Measurements from ENCODE around the gene RUNX1. TPM values are rescaled to one million over a fixed set of nuclear protein-coding genes. Genes with fewer than 3 reads are reported as not detected.

Gene RUNX1
- total and polyA plus RNA-seq, 10 of the 15 experiments (the other 5 are each of a cell fraction or from before 2014, with no cell fraction given), result 0.90 to 15.2 (median 4.1) TPM

- TF ChIP-seq, protein P1, sequence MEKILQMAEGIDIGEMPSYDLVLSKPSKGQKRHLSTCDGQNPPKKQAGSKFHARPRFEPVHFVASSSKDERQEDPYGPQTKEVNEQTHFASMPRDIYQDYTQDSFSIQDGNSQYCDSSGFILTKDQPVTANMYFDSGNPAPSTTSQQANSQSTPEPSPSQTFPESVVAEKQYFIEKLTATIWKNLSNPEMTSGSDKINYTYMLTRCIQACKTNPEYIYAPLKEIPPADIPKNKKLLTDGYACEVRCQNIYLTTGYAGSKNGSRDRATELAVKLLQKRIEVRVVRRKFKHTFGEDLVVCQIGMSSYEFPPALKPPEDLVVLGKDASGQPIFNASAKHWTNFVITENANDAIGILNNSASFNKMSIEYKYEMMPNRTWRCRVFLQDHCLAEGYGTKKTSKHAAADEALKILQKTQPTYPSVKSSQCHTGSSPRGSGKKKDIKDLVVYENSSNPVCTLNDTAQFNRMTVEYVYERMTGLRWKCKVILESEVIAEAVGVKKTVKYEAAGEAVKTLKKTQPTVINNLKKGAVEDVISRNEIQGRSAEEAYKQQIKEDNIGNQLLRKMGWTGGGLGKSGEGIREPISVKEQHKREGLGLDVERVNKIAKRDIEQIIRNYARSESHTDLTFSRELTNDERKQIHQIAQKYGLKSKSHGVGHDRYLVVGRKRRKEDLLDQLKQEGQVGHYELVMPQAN (conservative IDR thresholded peaks at IDR 0.05), result no peak
- TF ChIP-seq ZNF217 (IDR thresholded peaks at IDR 0.05), result no peak
Measured at GRCh38 chr21:35083246-35083645, 34.1 kb upstream of the RUNX1 start (continued).

- ChIA-PET CTCF (no interaction called here), SMC1A (ENCODE audit: uncharacterized antibody, unreplicated experiment) (interaction anchor here (0.6 kb wide), 1 partner anchor 14 kb away, joined by 3 read pairs; no protein-coding TSS in a partner anchor), RAD21 (ENCODE audit: unreplicated experiment) (no interaction called here), POLR2A (no interaction called here)
- intact Hi-C loops (cut with micrococcal nuclease; ENCODE audit: unreplicated experiment), result no loop called here
- no peak for FAIRE-seq
- H3K4me1 ChIP-seq (ENCODE audit: control insufficient read depth, insufficient read depth, low read length), result no peaks in the 10 kb centered on the region
- H3K9ac ChIP-seq (ENCODE audit: control insufficient read depth, insufficient read depth, low read length), result no peak overlapping the region
- no peak overlapping the region for H3K4me2 ChIP-seq (ENCODE audit: control insufficient read depth, insufficient read depth)
- no peak for TF ChIP-seq MLLT1 (IDR thresholded peaks at IDR 0.05)
- no peak for TF ChIP-seq SRF (IDR thresholded peaks at IDR 0.05; ENCODE audit: low read depth in 2 of 2, low read length in 2 of 2)
- no peak for TF ChIP-seq ATF3 (IDR thresholded peaks at IDR 0.05; ENCODE audit: borderline replicate concordance, extremely low read depth, low read depth, low read length)
- TF ChIP-seq IKZF2 (IDR thresholded peaks at IDR 0.05), result no peak
- no peak for TF ChIP-seq BHLHE40 (IDR thresholded peaks at IDR 0.05; ENCODE audit: borderline replicate concordance in 1 of 2, low read depth in 2 of 2, low read length in 1 of 2)
- TF ChIP-seq NR2C1 (IDR thresholded peaks at IDR 0.05), result no peak
- TF ChIP-seq NFIC (IDR thresholded peaks at IDR 0.05; ENCODE audit: low read depth, low read length), result no peak
- no peak for TF ChIP-seq DPF2 (IDR thresholded peaks at IDR 0.05)
- no peak for TF ChIP-seq MAX (IDR thresholded peaks at IDR 0.05; ENCODE audit: low read depth, low read length)
- TF ChIP-seq, protein P2, sequence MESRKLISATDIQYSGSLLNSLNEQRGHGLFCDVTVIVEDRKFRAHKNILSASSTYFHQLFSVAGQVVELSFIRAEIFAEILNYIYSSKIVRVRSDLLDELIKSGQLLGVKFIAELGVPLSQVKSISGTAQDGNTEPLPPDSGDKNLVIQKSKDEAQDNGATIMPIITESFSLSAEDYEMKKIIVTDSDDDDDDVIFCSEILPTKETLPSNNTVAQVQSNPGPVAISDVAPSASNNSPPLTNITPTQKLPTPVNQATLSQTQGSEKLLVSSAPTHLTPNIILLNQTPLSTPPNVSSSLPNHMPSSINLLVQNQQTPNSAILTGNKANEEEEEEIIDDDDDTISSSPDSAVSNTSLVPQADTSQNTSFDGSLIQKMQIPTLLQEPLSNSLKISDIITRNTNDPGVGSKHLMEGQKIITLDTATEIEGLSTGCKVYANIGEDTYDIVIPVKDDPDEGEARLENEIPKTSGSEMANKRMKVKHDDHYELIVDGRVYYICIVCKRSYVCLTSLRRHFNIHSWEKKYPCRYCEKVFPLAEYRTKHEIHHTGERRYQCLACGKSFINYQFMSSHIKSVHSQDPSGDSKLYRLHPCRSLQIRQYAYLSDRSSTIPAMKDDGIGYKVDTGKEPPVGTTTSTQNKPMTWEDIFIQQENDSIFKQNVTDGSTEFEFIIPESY (IDR thresholded peaks at IDR 0.05), result no peak
- no peak for TF ChIP-seq IRF4 (IDR thresholded peaks at IDR 0.05; ENCODE audit: low read depth, low read length)
- TF ChIP-seq RB1 (IDR thresholded peaks at IDR 0.05; ENCODE audit: borderline replicate concordance), result no peak
- DNase-seq (ENCODE audit: low read depth, low spot score), result no peak
- H3K36me3 ChIP-seq (ENCODE audit: control insufficient read depth in 2 of 2, insufficient read depth in 2 of 2, low read length in 1 of 2), result no peaks in the 10 kb centered on the region
- ATAC-seq, result no peak
- in situ Hi-C loops (cut with MboI), result no loop called here
- WGBS (ENCODE audit: insufficient coverage, insufficient replicate concordance, low lambda C conversion rate, missing lambda C conversion rate), result 9% methylated on average over 2 of the region's 2 CpGs
- H3K27me3 ChIP-seq (replicated peaks in 1 of 2; ENCODE audit: control insufficient read depth in 2 of 2, insufficient read depth in 2 of 2, low read length in 1 of 2), result no peaks in the 10 kb centered on the region
- H4K20me1 ChIP-seq (ENCODE audit: control insufficient read depth, insufficient read depth), result no peaks in the 10 kb centered on the region
- no TSS peak for BruUV-seq (replicated peaks)
- no peaks in the 10 kb centered on the region for H3K9me3 ChIP-seq (replicated peaks; ENCODE audit: control insufficient read depth, insufficient read depth, low read length)
- no peaks in the 10 kb centered on the region for H3K79me2 ChIP-seq (ENCODE audit: control insufficient read depth, insufficient read depth, low read length)
- H3K4me3 ChIP-seq, result no peak overlapping the region
- no peak overlapping the region for H2AFZ ChIP-seq (ENCODE audit: control insufficient read depth, low read depth, low read length)
- H3K27ac ChIP-seq (ENCODE audit: control insufficient read depth, insufficient read depth), result no peak overlapping the region
Measured at GRCh38 chr21:35081861-35082260, 32.8 kb upstream of the RUNX1 start.

Measured in GM12878 (cell line).